Iris pigment epithelial cell (primary cell): ENCODE results near the gene SNRPD3.
"Not testable (repeated sequence)": the region's sequence is repeated elsewhere in the genome, so short reads cannot be mapped to it uniquely, and the experiment has no call there.

Experiments used
- DNase-seq: peaks from one replicate; pipeline ENCODE4 v3.0.0-alpha.2; 2011; ENCODE audit warnings: low read depth

Gene SNRPD3

DNA sequence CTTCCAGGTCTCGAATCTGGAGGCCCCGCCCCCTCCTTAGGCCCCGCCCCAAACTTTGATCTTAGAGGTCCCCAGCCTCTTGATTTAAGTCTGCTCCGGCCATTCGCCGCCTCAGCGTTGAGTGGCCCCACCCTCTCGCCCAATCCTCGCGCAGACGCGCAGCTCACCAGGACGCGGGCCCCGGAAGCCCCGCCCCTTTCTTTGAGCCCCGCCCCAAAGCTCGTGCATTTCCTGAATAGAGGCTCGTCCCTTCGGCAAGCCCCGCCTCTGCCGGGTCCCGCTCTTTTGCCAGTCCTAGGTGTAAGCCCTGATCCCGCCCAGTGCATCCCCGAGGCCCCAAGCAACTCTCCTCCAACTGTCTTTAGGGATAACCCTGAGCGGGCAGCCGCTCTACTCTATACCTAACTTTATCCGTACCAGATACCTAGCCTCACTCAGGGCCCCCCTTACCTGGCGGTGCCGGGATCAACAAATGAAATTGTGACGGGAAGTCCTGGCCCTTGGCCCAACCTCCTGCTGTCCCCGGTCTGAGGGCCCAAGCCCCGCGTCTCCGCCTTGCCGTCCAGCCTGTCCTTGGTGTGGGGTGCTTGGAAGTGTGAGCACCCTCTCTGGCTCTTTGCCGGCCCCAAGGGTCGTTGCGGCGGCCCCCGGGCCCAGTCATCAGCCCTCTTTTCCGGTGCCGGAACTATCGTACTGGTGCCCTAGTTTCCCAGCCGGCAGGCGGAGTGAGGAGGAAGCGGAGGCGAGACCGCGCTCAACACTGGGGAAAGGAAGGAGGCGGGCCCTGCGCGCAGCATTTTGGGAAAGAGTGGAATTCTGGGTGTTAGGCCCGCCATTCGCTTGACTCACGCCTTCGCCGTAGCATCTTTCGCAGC is at the start of gene SNRPD3:
Gene SNRPD3 (plus strand): TSS at position 835 of the 875 bp plus-strand sequence. CDS start 1,676 bp downstream, outside the sequence.
- DNase-seq = peak; percentile 98

DNA sequence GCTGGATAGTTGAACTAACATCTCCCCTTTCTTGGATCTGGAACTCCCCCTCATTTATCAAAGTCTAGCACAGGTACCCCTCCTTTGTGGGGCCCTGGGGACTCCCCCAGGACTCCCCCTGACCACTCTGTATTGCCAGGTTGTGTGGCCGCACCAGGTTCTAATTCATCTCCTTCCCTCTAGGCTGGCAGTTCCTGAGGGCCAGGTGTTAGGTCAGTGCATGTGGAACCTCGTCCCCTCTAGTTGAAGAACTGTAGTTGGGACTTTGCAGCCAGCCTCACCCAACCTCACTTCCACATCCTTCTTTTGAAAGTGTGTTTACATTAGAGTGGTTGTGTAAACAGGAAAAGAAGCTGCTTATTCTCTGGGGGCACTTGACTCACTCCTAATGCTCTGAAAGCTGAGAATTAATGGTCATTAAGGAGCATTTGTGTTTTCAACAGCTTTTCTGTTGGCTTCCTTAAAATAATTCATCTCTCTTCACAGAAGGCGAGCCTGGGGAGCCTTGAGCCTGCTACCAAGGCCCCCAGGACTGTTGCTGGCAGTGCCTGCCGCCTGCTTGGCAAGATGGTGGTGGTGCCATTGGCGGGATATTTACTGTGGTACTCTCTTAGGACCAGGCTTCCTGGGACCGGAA is 48.9 kb upstream of the SNRPD3 start:
- DNase-seq = peak; percentile 44

DNA sequence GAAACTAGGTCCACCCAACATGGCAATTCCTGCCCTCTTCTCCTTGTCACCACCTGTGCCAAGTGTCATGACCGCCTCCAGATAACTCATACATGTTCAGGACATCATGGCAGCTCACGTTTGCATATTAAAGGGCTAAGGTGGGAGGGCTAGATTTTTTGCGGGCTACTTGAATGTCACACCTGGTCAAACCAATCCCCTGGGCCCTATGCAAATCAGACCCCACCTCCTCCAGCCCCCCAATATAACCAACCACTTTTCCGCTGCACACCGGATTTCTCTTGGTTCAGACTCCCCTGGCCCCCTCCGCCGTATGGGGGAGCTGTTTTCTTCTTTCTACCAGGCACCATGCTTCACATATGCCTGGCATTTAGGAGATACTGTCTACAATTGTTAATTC is 48.1 kb upstream of the SNRPD3 start:
- DNase-seq = no peak

DNA sequence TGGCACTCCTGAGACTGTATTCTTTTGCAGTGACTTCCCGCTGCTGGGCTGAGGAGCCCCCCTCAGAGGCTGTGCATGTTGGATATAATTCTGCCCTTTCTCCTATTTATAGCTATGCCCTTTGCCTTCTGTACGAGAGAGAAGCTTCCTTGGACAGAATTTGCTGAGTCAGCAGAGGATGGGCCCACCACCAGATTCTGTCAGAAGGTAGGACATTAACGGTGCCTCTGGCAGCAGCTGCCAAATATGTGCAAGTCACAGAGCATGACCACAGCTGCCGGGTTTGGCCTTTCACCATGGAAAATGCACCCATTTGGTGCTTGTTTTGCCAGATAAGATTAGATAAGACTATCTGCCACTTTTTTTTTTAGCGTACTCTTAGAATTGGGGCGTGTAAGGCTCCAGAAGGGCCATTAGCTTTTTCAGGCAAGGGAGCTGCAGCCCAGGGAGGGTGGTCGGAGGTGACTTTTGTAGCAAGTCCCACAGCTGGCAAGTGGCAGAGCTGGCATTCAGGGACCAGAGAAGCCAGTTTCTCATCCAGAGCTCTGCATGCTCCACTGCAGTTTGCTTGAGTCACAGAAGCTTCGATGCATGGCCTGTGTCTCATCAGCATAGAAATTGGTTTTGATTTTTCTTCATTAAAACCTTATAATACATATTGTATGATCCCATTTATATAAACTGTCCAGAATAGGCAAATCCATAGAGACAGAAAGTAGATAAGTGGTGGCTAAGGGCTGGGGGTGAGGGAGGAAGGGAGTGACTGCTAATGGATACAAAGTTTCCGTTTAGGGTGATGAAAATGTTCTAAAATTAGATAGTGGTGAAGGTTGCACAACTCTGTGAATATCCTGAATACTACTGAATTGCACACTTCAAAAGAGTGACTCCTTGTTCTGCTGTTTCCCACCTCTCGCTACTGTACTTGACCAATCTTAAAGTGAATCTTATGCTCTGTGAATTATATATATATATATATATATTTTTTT is 44.9 kb upstream of the SNRPD3 start:
- peak; percentile 79 for DNase-seq

DNA sequence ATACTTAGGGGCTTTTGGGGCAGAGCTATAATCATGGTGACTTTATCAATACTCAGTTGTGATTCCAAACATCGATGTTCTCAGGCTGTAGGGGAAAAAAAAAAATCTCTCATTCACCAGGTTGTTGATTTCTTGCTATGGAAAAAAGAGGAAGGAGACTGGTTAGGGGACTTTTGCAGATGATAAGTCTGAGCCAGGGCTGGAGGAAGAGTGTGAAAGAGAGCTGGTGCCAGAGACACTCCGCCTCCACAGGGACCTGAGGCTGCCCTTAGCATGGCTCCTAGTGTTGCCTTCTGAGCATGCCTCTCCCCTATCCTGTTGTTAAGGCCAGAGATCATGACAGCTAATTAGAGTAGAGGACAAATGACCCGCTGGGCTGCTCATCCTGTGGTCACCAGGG is 43.8 kb upstream of the SNRPD3 start:
- DNase-seq = no peak

DNA sequence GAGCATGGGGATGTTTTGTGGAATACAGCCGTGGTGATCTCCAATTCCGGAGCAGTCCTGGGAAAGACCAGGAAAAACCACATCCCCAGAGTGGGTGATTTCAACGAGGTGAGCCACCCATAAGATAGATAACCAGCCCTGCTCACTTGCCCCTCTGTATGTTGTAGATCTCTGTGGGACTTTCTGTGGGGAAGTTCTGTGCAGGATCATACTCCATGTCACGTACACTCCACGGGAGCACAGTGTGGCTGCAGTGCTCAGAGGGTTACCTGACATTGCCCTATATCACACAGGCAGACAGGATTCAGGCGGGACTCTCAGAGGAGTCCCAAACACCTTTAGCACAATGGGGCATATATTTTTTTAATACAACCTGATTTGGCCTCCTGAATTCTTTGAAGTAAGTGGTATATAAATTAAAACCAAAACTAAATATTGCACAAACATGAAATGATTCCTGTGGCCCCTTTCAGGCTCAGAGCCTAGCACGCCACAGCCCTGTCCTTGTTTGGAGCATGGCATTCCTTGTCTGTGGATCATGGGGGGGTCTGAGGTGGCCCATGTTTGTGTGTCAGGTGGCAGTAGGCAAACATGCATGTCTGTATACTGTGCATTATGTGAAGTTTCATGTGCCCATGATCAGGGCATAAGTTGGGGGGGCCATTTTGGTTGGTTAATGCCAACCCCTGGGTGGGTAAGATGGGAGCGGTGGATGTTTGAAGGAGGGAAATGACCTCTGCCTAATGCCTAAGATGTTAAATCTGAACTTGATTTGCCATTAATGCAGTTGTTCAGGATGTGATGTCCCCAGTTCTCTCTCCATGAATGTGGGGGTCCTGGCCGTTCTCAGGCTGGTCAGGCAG is 42.2 kb upstream of the SNRPD3 start:
- no peak for DNase-seq

DNA sequence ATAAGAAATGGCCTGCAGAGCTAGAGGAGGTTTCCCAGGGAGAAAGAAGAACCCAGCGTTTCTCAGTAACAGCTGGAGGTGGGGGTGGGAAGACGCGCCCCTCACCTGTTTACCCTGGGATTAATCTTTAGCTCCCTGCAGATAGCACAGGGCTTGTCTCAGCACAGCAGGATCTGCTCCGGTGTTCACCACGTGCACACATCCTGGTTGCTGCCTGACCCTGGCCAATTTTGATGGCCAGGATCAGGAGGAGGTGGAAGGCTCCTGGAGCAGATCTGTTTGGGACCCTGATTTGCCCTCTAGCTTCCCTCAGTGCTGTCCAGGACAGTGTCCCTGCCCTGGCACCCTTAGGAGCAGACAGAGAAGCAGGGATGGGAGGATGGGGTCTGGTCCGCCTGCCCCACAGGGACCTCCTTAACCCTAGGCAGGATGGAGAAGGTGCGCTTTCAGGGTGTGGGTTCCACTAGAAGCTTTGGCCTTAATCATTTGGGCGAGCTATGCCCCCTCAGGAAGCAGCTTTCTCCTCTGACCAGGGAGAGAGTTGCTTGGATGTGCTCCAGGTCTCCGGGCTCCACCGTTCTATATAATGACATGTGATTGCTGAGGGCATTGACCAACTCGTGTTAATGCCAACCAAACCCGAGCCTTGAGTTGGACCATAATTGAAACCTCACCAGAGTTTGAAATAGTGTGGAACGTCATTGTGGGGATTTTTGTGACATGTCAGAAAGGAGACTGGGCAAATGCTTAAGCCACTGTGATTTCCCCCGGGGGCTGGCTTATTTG is 41.4 kb upstream of the SNRPD3 start:
- DNase-seq = no peak

DNA sequence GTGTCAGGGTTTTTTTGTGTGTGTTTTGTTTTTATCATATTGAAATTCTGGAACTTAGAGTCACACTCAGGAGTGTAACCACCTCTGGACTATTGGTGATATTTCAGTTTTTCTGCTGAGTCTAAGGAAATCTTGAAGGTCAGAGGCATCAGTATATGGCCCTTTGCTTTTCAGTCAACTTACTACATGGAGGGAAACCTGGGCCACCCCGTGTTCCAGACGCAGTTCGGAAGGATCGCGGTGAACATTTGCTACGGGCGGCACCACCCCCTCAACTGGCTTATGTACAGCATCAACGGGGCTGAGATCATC is 40.8 kb upstream of the SNRPD3 start:
- DNase-seq = no peak

DNA sequence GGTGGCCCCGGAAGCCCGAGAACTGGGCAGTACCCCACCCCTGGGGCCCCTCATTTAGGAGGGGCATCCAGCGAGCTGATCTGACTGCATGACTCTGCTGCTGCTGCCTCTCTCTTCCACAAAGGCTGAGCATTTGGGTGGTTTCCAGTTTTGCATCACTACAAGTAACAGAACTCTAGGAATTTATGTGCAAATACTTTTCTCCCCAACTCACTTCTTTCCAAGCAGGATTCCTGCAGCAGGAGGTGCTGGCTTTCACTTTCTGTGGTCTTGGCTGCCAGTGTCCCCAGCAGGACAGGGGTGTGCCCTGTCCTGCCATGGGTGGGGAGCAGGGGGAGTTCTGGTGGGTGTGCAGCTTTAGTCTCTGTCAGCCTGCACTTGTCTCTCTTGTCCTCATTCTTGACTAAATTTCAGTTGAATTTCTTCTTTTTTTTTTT is 39.5 kb upstream of the SNRPD3 start:
- peak; percentile 93 for DNase-seq

DNA sequence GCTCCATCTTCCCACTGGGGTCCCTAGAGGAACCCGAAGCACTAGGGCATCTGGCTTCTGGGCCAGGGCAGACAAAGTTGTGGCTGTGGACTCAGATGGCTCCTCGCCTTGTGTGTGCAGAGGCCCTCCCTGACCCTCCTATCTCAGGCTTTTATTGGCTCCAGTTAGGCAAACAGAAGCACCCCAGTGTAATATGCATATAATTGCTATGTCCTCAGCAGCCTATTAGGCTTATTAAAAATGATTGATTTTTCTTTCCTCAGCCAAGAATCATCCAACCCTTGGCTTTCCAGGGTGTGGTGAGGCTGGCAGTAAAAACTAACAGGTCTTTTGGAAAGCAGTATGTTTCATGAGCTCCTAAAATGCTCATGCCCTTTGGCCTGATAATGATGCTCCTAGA is 38.4 kb upstream of the SNRPD3 start:
- no peak for DNase-seq

DNA sequence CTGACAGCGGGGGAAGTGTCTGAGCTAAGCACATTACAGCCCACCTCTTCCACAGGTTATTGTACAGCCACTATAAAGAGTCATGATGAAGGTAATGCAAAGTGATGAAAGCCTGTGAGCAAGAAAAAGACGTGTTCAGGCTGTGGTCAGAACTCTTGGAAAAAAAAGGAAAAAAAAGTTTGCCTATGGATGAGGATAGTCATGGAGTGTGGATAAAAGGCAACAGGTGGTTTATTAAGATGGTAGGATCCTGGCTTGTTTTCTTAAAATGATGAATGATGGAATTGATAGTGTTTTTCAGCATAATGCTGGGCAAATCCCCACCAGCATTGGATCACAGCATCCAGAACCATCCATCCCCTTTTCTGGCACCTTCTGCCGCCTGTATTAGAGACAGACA is 37.6 kb upstream of the SNRPD3 start:
- no peak for DNase-seq

DNA sequence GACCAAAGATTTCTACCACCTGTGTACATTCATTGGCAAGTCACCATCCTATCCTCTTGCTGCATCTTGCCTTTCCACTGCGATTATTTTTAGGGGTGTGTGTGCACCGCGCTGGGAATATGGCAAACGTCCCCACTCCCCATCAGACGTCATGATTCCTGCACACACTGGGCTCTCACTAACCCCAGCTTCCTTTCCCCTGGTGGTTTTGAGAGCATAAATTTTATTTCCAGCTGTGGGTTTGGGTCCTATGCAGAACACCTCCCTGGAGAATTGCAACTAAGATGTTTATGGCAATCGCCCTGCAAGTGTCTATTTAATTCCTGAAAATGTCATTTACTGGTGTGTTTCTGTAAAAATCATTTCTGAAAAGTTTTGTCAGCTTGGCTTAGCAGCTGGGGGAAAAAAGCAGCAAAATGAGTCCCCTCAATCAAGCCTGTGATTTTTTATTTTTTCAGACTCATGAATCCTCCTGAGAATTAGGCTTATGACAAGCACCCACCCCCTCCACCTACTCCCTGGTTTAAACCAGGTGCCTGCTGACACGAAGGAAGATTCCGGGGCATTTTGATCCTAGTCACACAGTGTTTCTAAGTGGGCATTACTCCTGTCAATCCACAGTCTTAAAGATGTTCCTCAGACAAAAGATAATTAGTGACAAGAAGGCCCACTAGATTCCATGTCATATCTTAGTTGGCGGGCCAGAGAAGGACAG is 36.9 kb upstream of the SNRPD3 start:
- DNase-seq = no peak

DNA sequence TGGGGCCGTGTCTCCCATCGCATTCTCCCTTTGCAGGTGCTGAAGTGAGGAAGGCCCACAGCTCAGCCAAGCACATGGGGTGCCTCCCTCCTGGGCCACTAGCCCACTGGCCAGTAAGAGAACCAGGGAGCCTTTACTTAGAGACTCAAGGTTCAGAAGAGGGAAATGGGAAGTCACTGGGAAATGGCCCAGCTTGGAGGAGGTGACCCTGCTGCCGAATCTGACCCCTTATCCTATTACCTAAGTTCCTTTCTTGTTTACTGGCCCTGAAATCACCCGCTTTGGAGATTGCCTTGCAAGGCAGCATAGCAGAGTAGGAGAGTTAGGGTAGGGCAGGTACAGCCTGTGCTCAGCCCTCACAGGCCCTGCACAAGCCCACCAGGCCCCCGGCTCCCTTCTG is 36.3 kb upstream of the SNRPD3 start:
- no peak for DNase-seq

DNA sequence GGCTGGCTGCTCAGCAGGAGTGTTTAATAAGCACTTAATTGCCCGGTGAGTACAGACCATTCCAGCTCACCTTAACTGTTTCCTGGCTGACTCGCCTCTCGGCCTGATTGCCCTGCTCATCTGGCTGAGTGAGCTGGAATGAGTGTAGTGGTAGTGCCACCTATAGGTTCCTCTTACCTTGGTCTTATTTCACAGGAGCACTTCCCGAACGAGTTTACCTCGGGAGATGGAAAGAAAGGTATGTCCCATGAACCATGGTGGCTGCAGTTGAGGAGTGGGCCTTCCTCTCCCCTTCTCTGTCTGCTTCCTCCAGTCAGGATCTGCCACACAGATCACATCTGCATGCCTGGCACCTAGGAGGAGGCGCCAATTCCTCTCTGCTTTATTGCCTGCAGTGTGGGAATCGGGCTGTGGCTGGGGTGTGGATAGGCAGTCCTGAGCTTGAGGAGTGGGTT is 34.0 kb upstream of the SNRPD3 start:
- peak; percentile 62 for DNase-seq

DNA sequence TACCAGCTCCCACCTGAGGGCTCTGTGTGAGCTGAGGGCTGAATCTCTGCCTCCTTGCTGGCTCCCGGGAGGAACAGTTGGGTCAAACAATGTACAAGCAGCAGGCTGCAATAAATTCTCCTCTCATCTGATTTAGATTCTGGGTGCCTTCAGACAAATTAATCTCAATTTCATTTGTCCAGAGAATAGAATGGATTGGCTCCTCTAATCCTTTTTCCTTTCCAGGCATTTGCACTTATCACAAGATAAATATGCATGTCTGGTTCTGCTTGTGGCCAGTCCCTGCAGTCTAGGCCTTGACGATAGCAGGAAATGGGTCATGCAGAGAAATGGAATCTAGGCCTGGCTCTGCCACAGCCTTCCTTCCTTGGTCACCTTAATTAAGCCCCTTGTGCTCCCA is 31.9 kb upstream of the SNRPD3 start:
- DNase-seq = peak; percentile 65

DNA sequence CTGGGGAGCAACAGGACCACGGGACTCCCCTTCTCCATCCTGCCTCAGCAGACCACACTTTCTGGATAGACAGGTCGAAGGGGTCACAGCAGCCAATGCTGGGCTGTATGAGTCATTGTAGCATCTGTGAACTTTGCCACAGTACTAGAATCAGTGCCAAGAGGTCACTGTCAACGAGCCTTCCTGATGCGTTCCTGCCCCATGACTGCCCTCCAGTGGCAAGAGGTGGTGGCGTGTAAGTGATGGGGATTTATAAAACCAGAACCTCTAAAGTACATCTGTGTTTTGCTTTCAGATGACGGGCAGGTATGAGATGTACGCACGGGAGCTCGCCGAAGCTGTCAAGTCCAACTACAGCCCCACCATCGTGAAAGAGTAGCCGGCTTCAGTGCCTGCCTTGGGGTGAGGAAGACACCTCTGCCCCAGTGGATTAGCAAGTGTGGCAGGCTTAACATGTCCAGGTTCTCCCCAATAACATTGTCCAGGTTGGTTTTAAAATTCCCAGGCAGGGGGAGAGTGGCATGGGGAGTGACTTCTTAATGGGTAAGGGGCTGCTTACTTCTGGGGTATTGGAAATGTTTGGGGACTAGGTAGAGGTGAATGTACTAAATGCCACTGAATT is 30.3 kb upstream of the SNRPD3 start:
- DNase-seq = peak; percentile 63

DNA sequence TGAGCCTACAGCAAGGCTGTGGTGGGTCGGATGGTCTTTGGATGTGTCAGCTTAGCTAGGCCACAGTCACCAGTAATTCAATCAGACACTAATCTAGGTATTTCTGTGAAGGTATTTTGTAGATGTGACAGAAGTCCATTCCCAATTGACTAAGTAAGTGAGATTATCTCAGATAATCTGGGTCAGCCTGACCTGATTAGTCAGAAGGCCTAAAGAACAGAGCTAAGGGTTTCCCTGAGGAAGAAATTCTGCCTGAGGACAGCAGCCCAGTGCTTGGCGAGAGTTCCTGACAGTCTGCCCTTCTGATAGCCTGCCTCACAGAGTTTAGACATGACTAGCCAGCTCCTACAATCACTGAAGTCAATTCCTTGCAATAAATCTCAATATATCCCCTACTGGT is 29.6 kb upstream of the SNRPD3 start:
- no peak for DNase-seq

DNA sequence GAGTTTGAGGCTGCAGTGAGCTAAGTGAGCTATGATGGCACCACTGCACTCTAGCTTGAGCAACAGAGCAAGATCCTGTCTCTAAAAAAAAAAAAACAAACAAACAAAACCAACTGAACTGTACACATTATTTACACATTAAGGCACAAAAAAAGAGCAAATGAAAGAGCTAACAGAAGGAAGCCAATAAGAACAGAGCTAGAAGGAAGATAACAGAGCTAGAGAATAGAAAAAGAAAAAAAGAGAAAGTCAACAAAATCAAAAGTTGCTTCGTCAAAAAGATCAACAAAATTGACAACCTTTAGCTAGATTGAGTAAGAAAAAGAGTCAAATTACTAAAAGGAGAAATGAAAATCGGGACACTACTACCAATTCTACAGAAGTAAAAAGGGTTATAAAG is 25.9 kb upstream of the SNRPD3 start:
- DNase-seq = no peak

DNA sequence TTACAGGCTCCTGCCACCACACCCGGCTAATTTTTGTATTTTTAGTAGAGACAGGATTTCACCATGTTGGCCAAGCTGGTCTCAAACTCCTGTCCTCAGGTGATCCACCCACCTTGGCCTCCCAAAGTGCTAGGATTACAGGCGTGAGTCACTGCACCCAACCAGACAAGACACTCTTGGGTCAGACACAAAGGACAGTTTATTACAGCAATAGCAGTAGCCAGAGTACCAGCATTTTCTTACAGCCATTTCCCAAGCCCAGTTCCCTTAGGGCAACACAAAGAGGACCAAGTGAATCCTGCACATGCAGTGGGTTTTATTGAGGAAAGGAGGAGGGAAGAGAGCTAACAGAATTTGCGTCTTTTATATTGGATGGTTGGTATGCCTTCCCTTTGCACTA is 24.8 kb upstream of the SNRPD3 start:
- DNase-seq = not testable (repeated sequence)
